Activated T-cell treated with anti-CD3 and anti-CD28 coated beads, Interleukin-2, amount 50 U/mL, for 4 hours (primary cell): ENCODE data around the gene OR4S1. TPM values are rescaled to one million over a fixed set of nuclear protein-coding genes. Genes with fewer than 3 reads are reported as not detected.

Experiments used
- total RNA-seq, 3 donors: library from RNA; stranded (reverse); gene quantifications; one replicate each; pipeline ENCODE4 v1.2.1, GENCODE V29; 2021

The OR4S1 gene
- total RNA-seq, 3 donors from 2014 or later, result not detected

Other genes starting within 250 kb of the OR4S1 start
- gene OR4B1, start 89.4 kb upstream of the OR4S1 start, total RNA-seq, result not detected
- not detected for gene OR4X2, start 61.1 kb upstream of the OR4S1 start, total RNA-seq
- gene OR4X1, start 42.4 kb upstream of the OR4S1 start, total RNA-seq, result not detected
- gene OR4C3, start 18.7 kb downstream of the OR4S1 start, total RNA-seq, result not detected
- gene OR4C5, start 60.2 kb downstream of the OR4S1 start, total RNA-seq, result not detected
- not detected for gene OR4A47, start 182.6 kb downstream of the OR4S1 start, total RNA-seq